ENCODE results near the gene TMEM52.

DNA sequence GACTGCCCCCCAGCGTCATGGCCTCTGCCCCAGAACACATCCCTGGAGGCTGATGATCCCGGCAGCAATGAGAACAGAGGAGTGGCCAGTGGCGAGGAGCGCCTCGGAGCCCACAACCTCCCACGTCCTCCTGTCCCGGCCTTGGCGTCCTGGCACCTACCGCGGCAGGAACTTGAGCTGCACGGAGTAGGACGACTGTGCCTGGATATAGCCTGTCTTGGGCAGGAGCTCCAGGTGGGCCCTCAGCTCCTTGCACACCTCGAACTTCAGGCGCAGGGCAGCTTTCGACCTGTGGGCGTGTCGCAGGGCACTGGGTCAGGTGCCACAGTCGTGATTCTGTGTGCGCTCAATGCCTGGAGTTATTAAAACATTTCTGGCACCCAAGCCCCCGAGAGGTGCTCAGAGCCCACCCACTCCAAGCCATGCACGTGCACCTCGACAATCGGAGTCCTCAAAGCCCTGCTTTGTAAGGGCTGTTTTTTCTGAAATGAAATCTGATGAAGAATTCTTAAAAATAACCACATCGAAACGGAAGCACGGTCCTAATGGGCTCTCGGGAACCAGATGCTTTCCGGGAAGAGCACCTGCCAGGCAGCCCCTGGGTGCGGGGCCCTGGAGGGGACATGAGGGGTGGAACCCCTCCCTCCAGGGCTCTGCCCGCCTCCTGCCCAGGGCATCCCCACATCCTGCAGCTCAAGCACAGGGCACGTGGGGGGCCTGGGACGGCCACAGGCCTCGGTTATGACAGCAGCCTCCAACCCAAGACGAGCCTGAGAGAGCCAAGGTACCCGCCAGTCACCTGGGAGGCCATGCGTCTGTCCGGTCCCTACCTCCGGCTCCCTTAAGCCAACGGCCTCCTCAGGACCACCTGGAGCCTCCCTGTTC, 23.0 kb upstream of the TMEM52 start:
- TF ChIP-seq, protein P1, sequence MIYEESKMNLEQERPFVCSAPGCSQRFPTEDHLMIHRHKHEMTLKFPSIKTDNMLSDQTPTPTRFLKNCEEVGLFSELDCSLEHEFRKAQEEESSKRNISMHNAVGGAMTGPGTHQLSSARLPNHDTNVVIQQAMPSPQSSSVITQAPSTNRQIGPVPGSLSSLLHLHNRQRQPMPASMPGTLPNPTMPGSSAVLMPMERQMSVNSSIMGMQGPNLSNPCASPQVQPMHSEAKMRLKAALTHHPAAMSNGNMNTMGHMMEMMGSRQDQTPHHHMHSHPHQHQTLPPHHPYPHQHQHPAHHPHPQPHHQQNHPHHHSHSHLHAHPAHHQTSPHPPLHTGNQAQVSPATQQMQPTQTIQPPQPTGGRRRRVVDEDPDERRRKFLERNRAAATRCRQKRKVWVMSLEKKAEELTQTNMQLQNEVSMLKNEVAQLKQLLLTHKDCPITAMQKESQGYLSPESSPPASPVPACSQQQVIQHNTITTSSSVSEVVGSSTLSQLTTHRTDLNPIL (CRISPR knock-in tag; IDR thresholded peaks at IDR 0.05; ENCODE audit: low read depth) = no peak
- TF ChIP-seq ISL1 (CRISPR knock-in tag; IDR thresholded peaks at IDR 0.05) (no peak), RARB (CRISPR knock-in tag; IDR thresholded peaks at IDR 0.05) (no peak), PATZ1 (CRISPR knock-in tag; IDR thresholded peaks at IDR 0.05; ENCODE audit: borderline replicate concordance) (no peak), ZFP3 (CRISPR knock-in tag; IDR thresholded peaks at IDR 0.05) (no peak)
- TF ChIP-seq, protein P2, sequence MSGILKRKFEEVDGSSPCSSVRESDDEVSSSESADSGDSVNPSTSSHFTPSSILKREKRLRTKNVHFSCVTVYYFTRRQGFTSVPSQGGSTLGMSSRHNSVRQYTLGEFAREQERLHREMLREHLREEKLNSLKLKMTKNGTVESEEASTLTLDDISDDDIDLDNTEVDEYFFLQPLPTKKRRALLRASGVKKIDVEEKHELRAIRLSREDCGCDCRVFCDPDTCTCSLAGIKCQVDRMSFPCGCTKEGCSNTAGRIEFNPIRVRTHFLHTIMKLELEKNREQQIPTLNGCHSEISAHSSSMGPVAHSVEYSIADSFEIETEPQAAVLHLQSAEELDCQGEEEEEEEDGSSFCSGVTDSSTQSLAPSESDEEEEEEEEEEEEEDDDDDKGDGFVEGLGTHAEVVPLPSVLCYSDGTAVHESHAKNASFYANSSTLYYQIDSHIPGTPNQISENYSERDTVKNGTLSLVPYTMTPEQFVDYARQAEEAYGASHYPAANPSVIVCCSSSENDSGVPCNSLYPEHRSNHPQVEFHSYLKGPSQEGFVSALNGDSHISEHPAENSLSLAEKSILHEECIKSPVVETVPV (CRISPR knock-in tag; IDR thresholded peaks at IDR 0.05) = no peak

All from SK-N-SH treated with all-trans-retinoic acid at 6 μM for 48 hours (cell line).